GM12892 (cell line): ENCODE measurements around the gene CSNK2A2.

ENCODE experiments used
- POLR2A ChIP-seq: IDR thresholded peaks from 2 replicates; pipeline ENCODE4 v1.6.1; 2011; ENCODE audit warnings: low read depth, low read length, control low read depth
- POLR2AphosphoS5 ChIP-seq: IDR thresholded peaks from 2 replicates; pipeline ENCODE4 v1.6.1; 2011; ENCODE audit warnings: low read depth, low read length, control low read depth
- TAF1 ChIP-seq: IDR thresholded peaks from 2 replicates; pipeline ENCODE4 v1.6.1; 2011; ENCODE audit warnings: low read depth, mild to moderate bottlenecking, control low read depth, low read length, borderline replicate concordance

- TF ChIP-seq POLR2A (no peak), TAF1 (no peak), POLR2AphosphoS5 (no peak)
Observed at GRCh38 chr16:58157951-58158540, 39.9 kb downstream of the CSNK2A2 start.
